Ovary (tissue), 1 donor: ENCODE results near the gene PRKD1.

Experiments used
- EP300 ChIP-seq: sonication (generic); formaldehyde crosslinking; IDR thresholded peaks from one replicate; pipeline ENCODE4 v1.6.1; 2017; ENCODE audit warnings: antibody characterized with exemption
- POLR2A ChIP-seq: fragments of 450-650 bp; IDR thresholded peaks from one replicate; pipeline ENCODE4 v1.6.1; 2017; ENCODE audit warnings: antibody characterized with exemption, mild to moderate bottlenecking, moderate library complexity

DNA sequence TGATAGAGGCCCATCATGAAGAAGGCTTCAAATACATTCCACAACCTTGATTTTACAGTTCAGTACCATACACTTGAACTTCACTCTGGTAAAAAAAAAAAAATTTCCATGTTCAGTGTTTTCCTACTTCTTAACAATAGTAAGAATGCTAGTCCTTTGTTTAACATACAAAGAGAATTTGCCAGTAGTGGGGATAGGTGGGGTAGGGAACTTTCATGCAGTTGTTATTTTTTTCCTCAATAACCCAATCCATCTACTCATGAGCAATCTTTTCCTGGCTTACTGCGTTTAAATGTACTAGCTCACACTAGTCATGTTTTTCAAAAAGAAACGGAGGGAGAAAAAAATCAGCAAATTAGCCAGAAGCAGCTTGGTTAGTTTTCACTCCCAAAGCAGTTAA lies 206.1 kb downstream of the PRKD1 start:
- no peak for TF ChIP-seq EP300
- TF ChIP-seq POLR2A = no peak
